ENCODE measurements around the gene KAT6B. TPM values are rescaled to one million over a fixed set of nuclear protein-coding genes. Genes with fewer than 3 reads are reported as not detected.

Gene KAT6B
- total RNA-seq, 1 donor from 2014 or later = 62.9 TPM

DNA sequence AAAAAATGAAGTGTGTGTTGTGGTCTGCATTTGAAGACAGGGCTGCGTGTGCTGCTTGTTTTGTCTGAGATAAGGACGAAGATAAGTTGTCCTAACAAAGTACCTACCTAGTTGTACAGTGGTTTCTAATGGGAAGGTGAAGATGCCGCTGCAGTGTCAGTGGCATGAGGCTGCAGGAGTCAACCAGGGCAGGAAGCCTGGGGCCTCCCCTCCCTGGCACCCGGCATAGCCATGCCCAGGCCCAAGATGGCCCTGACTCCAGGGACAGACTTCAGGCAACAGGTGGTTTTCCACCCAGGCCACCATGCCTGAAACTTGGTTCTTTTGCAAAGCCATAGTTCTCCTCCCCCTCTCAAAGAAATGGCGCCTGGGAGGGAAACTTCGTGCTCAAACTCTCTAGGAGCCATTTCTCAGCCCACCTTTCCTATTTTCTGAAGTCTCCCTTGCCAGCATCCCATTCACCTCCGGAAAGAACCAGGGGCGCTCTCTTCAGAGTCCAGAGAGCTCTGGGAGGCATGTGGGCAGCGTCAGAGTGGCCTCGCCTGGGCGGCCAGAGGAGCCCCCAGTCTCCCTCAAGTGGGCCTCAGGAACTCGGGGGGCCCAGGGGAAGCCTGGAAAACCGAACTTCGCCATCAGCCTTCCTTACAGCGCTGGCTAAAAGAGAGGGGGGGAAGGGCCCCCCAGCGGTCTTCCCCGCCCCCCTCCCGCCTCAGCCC lies 2.1 kb upstream of the KAT6B start:
- no peak for DNase-seq

DNA sequence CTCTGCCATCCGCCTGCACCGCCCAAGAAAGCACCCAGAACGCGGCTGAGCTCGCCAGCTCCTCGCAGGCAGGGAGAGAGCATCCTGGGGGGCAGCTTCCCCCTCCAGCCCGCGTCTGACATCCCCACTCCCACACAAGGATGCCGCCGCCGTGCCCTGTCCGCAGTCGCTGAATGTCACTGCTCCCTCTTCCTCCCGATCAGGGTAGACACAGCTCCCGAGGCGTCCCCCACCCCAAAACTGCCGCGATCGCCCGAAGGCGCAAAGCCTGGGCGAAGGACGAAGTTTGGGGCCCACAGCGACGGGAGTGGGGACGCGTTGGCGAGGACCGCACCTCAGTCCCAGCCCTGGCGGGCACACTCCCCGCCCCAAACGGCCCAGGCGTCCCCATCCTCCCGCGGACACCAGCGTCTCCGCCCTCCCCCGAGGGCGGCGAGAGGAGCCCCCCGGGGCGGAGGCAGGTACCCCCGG lies 1.5 kb upstream of the KAT6B start:
- DNase-seq = peak; percentile 67

DNA sequence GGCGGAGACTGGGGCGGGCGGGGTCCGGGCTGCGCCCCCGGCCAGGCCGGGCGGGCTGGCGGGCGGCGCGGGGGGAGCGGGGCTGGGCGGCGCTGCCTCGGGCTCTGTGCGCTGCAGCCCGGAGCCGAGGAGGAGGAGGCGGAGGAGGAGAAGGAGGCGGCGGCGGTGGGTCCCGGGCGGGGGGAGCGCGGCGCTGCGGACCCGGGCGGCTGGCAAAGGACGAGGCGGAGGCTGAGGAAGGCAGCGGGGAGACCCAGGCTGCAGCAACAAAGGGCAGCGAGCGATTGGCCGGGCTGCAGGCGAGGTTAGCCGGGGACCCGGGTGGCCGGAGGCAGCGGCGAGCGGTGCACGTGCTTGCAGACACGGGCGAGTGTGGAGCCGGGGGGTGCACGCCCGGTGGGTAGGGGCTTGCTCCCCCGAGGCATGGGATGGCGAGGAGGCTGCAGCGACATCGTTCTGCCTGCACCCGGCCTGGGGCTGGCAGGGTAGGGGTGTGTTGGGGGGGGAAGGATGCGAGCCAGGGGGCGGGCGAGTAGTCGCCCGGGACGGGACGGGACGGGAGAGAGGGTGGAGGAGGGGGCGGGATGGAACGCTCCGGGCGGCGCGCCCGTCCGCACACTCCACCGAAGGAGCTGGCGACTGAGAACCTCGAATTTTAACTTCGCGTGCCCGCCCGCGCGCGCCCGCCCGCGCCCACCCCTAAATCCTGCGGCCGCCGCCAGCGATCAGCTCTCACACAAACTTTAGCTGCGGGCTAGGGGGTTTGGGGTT lies 844 bp upstream of the KAT6B start:
- DNase-seq = peak; percentile 81

DNA sequence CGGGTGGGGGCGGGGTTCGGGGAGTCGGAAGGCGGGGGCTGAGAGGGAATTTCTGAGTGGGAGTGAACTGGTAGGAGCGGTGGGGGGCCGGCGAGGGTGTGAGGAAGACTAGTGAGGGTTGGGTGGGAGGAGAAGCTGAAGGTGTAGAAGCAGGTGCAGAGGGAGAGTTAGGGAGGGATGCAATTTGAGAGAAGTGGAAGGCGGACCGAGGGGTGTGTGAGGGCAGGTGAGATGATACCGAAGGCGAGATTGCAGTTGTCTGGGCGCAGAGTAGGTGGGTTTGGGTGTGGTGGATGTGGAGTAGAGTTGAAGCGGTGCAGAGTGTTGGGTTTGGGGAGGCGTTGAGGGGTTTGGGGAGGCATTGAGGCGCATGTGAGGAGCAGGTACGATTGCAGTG lies 643 bp downstream of the KAT6B start:
- DNase-seq = no peak

- no peak for DNase-seq
These were observed 1.3 kb downstream of the KAT6B start for GRCh38 chr10:74827694-74828093.

- no peak for DNase-seq
These were observed 2.5 kb downstream of the KAT6B start for GRCh38 chr10:74828946-74829345.

DNA sequence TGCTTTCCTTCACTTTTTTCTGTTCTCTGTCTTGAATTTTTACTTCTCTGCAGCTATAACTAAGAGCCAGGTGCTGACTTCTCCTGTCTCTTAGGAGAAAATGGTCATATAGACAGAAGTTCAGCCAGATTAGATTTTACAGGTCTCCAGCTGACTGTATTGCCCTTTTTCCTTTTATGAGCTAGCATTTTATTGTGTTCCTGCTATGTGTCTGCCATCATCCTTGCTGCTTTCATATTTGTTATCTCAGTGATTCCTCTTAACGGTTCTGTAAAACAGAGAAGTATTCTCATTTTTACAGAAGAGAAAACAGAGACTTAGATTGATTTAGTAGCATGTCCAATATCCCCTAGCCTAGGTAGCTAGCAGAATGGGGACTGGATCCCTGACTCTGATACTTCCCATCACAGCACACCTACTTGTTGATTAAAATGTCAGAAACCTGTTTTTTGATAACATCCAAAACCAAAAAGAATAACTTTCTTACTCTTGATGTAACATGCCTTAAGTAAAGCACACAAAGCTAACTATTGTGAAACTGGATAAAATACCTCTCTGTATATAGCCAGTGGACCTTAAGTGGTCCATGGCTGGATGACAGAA lies 5.2 kb downstream of the KAT6B start:
- no peak for DNase-seq

- no peak for DNase-seq
These were observed 9.6 kb downstream of the KAT6B start for GRCh38 chr10:74835963-74836362.

GRCh38 chr10:74836877-74837276 lies 10.5 kb downstream of the KAT6B start:
- DNase-seq = no peak

DNA sequence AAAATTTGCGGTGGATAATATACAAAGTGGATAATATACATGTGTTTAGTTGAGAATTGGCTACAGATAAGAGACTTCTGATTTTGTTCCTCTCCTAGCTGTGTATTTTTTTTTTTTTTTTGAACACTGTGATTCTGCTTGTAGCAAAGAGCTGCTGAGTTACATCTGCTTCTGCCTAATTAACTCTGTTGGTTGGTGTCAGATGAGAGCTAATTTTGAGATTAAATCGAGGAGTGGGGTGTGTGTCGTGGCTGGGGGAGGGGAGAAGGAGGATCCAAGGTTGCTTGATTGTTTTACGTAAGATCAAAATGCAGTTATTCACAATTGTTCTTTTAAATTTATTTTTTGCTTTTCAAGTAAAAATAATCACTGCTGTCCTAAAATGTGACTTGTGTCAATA lies 11.3 kb downstream of the KAT6B start:
- no peak for DNase-seq

DNA sequence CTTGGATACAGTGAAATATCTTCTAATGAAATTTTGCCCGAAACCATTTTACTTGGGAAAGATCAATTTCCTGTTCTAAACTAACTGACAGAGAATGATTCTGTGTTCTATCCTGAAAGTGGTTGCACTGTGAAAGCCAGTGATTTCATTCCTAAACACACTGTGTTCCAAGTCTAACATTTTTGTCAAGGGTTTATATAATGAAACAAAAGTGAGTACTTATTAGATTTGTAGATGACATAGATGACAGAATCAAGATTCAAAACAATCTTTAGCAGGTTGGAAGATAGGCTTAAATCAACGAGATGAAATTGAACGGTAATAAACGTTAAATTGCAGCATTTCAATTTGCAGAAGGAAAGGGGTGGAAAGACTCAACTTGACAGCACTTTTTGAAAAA lies 13.3 kb downstream of the KAT6B start:
- DNase-seq = no peak

DNA sequence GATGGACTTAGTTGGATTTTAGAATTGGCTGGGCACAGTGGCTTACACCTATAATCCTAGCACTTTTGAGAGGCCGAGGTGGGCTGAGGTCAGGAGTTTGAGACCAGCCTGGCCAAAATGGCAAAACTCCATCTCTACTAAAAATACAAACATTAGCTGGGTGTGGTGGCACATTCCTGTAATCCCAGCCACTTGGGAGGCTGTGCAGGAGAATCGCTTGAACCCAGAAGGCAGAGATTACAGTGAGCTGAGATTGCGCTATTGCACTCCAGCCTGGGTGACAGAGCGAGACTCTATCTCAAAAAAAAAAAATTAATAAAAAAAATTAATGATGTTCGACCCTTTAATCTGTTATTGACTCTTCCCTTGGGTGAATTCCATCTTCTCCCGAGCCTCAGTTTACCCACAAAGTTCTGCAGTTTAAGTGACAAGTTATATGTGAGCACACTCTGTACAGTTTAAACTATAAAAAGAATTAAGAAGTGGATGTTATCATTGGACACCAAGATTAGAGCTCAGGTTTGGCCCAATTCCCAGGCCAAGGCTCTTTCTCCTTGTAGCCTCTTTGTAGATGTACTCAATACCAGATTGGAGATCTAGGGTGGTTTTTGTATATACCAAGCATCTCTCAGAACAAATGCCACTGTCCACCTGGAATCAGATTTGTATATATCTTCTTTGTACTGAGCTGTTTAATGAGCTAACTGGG lies 15.0 kb downstream of the KAT6B start:
- no peak for DNase-seq

GRCh38 chr10:74842301-74842954 lies 16.0 kb downstream of the KAT6B start:
- no peak for DNase-seq

GRCh38 chr10:74846958-74847357 lies 20.6 kb downstream of the KAT6B start:
- DNase-seq = no peak

- no peak for DNase-seq
These were observed 25.4 kb downstream of the KAT6B start for GRCh38 chr10:74851831-74852230.

DNA sequence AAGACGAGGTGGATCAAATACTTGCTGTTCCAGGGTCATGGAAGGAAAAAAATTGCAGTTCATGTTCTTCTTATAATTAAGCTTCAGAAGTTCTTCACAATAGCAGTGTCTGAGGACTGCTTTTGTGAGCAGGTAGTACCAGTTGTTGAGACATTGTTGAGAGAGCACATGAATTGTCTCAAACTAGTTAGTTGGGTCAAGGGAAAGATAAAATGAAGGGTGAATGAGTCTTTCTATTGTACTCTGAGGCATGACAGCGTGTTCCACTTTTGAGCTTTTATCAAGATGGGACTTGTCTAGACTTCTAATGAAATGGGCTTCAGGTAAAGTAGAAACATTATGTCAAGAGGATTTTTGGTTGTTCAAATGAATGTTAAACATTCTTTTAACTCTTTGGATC lies 26.0 kb downstream of the KAT6B start:
- no peak for DNase-seq

- DNase-seq = no peak
These were observed 28.2 kb downstream of the KAT6B start for GRCh38 chr10:74854610-74855009.

DNA sequence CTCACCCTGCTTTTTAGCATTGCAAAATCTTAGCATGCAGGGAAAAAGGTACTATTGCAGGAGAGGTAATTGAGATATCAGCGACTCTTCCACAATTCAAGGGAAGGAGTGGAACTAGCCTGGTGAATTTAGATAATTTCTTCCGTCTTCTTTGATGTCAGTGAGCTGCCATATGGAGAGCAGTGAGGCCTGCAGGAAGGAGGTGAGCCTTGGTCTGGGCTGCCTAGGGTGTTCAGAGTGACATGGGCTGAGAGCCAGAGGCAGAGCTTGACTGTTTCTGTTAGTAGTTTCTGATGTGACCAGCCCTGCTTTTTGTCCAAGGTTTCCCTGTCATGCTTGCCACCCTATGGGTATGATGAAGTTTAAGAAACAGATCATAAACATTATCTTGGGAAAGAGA lies 28.6 kb downstream of the KAT6B start:
- DNase-seq = no peak

DNA sequence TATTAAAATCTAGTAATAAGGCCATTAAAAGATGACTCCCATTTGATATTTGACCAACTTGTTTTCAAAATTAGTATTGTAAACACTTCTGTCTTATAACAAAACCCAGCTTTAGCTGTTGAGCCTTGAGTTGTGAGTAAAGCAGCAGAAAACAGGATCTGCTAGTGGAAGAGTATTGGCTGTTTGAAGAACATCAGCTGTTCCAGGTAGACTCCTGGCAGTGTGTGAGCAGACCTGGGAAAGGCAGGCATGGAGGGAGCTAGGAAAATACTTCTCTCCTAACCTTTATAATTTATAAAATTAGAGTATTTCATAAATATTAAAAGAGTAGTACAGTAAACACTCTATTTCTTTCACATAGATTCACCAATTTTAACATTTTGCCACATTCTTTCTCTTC lies 29.0 kb downstream of the KAT6B start:
- no peak for DNase-seq

- no peak for DNase-seq
These were observed 30.5 kb downstream of the KAT6B start for GRCh38 chr10:74856940-74857339.

DNA sequence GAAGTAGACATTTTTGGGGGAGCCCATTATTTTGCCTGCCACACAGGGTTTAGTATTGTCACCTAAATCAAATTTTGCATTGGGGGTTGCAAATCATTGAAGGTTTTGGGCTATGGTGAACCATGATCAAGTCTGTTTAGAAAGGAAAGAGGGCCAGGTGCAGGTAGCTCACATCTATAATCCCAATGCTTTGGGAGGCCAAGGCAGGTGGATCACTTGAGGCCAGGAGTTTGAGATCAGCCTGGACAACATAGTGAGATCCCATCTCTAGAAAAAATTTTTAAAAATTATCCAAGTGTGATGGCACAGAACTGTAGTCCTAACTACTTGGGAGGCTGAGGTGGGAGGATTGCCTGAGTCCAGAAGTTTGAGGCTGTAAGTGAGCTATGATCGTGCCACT lies 31.2 kb downstream of the KAT6B start:
- DNase-seq = no peak

DNA sequence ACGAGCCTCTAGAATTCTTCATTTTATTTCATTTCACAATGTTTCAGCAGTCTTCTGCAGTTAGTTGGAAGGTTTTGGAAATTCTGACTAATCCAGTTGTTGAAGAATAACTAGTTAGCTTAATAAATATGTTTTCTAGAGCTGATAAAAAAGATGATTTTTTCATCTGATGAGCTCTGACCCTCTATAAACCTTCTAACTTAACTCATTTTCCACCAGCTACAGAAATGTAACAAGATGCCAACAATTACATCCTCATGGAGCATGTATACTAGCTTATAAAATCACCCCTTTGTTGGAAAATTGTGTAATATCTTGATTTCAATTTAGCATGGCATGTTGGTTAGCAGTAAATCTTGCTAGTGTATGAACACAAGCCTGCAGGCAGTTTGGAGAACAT lies 33.1 kb downstream of the KAT6B start:
- no peak for DNase-seq
